T-cell (primary cell): ENCODE measurements around the gene OTUD1. TPM values are rescaled to one million over a fixed set of nuclear protein-coding genes. Genes with fewer than 3 reads are reported as not detected.

ENCODE experiments used
- ATAC-seq, 4 experiments: fragments of 200-7000 bp in 3 of 4; fragments of 150-1000 bp in 1 of 4; cut with Tn5 transposase; replicated peaks in 1 of 4; 1 replicate in 3 of 4; 2 replicates in 1 of 4; pipeline ENCODE4 v1.10.0; 2021; ENCODE audit warnings: moderate library complexity in 3 of 4, mild to moderate bottlenecking in 2 of 4, moderate number of reproducible peaks in 1 of 4
- CTCF ChIA-PET, 2 donors: fragments of 300-600 bp; sonication (Branson Sonifier 250); formaldehyde crosslinking; loops; one replicate each; lab custom pipeline; 2022; ENCODE audit warnings: antibody characterized with exemption in 2 of 2; lab: Charles Lee
- POLR2A ChIA-PET, 2 donors: fragments of 300-600 bp; sonication (Branson Sonifier 250); formaldehyde crosslinking; loops; one replicate each; lab custom pipeline; 2022; ENCODE audit warnings: antibody characterized with exemption in 2 of 2; lab: Charles Lee
- DNase-seq, 35 experiments: peaks; one replicate each; pipeline versions ENCODE4 v3.0.0 to v3.0.0-alpha.2; 2013 to 2023
- H3K27ac ChIP-seq: one replicate; pipeline ENCODE4 v1.5.1; 2013; ENCODE audit warnings: low read length
- H3K27me3 ChIP-seq, 2 experiments: replicated peaks in 1 of 2; 1 replicate in 1 of 2; 2 replicates in 1 of 2; pipeline versions ENCODE4 v1.6.1 to v1.7.0; 2013; ENCODE audit warnings: low read length in 1 of 2, mixed read lengths in 1 of 2; ENCODE audit not compliant: control insufficient read depth in 2 of 2, insufficient read depth in 2 of 2; ENCODE audit errors: extremely low read depth in 1 of 2
- H3K36me3 ChIP-seq, 2 donors: 1 replicate in 1 of 2; 2 replicates in 1 of 2; pipeline versions ENCODE4 v1.6.1 to v1.7.0; 2013; ENCODE audit warnings: low read length in 1 of 2; ENCODE audit not compliant: control insufficient read depth in 2 of 2, insufficient read depth in 1 of 2; ENCODE audit errors: extremely low read depth in 1 of 2
- H3K4me1 ChIP-seq, 2 experiments: 1 replicate in 1 of 2; 2 replicates in 1 of 2; pipeline versions ENCODE4 v1.6.1 to v1.7.0; 2013; ENCODE audit warnings: low read length in 2 of 2, mixed read lengths in 1 of 2; ENCODE audit not compliant: insufficient read depth in 2 of 2, control insufficient read depth in 1 of 2; ENCODE audit errors: extremely low read depth in 1 of 2
- H3K4me3 ChIP-seq, 2 donors: 1 replicate in 1 of 2; 2 replicates in 1 of 2; pipeline versions ENCODE4 v1.5.1 to v1.7.0; 2013; ENCODE audit warnings: mild to moderate bottlenecking in 2 of 2, low read length in 1 of 2, moderate library complexity in 1 of 2; ENCODE audit not compliant: control insufficient read depth in 1 of 2; ENCODE audit errors: extremely low read depth in 1 of 2
- H3K9me3 ChIP-seq: 2 replicates; pipeline ENCODE4 v1.7.0; 2013
- H3K27ac Mint-ChIP-seq, 2 donors: one replicate each; pipeline ENCODE4 v1.8.0; 2020 to 2021; ENCODE audit warnings: mild to moderate bottlenecking in 2 of 2, mixed read lengths in 2 of 2
- H3K27me3 Mint-ChIP-seq, 2 donors: one replicate each; pipeline ENCODE4 v1.8.0; 2021 to 2022; ENCODE audit warnings: mixed read lengths in 2 of 2
- H3K36me3 Mint-ChIP-seq: one replicate; pipeline ENCODE4 v1.8.0; 2021; ENCODE audit warnings: mixed read lengths
- H3K4me1 Mint-ChIP-seq, 3 donors: one replicate each; pipeline ENCODE4 v1.8.0; 2020 to 2022; ENCODE audit warnings: mixed read lengths in 3 of 3, mild to moderate bottlenecking in 1 of 3
- H3K4me3 Mint-ChIP-seq, 3 donors: one replicate each; pipeline ENCODE4 v1.8.0; 2020 to 2022; ENCODE audit warnings: mild to moderate bottlenecking in 3 of 3, mixed read lengths in 3 of 3, moderate library complexity in 3 of 3
- H3K9me3 Mint-ChIP-seq, 3 donors: one replicate each; pipeline ENCODE4 v1.8.0; 2020 to 2022; ENCODE audit warnings: mixed read lengths in 3 of 3
- WGBS: methylation state at CpG from one replicate; pipeline ENCODE4 v1.1.5; 2013; ENCODE audit warnings: missing lambda C conversion rate; ENCODE audit not compliant: insufficient coverage; 5-methylcytosine and 5-hydroxymethylcytosine counted together
- total RNA-seq, 35 experiments: library from RNA in 6 of 35; stranded (reverse) in 6 of 35; fragments of 120-200 nt in 1 of 35; gene quantifications; one replicate each; pipeline versions ENCODE4 v1.2.1 to v1.2.4 and lab custom pipeline; 2013 to 2026

Gene OTUD1
- total RNA-seq, 5 donors from 2014 or later (not counting 1 experiment from before 2014, with no cell fraction given): 23.0 to 55.8 (median 28.5) TPM

DNA sequence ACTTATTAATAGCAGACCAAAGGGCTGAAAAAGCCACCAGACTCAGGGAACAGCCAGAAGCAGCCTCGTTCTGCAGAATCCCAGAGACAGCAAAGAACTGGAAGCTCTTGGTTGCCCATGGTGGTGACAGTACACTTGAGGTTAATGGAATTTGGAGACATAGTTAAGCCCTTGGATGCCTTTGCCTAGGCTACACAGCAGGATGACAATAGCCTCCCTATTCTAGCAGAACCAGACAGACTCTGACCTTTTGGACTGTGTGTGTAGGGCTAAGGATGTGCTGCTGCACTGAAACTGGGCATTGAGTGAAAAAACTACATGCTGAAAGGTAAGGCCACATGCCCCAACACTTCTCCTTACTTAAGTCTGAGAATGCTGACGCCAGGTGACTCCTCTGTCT is 22.7 kb downstream of the OTUD1 start:
- ChIA-PET POLR2A (no interaction called here), CTCF (interaction anchor here in 1 of 2 donors (1.4 kb wide), 1 partner anchor 8 kb away, joined by 3 read pairs; no protein-coding TSS in a partner anchor)
- Histone ChIP-seq H3K4me1 (no peaks in the 10 kb centered on the region), H3K27ac (no peak overlapping the region), H3K9me3 (no peaks in the 10 kb centered on the region), H3K27me3 (no peaks in the 10 kb centered on the region), H3K36me3 (no peaks in the 10 kb centered on the region), H3K4me3 (no peak overlapping the region)
- Mint-ChIP-seq H3K27ac (no peak overlapping the region), H3K36me3 (no peaks in the 10 kb centered on the region), H3K4me1 (peaks cover 3 to 11% (median 10%) of the 10 kb centered on the region in 3 donors), H3K9me3 (no peaks in the 10 kb centered on the region), H3K27me3 (no peaks in the 10 kb centered on the region), H3K4me3 (no peak overlapping the region)
- ATAC-seq: no peak
- no peak for DNase-seq
- 71% methylated on average over 2 of the region's 2 CpGs for WGBS

DNA sequence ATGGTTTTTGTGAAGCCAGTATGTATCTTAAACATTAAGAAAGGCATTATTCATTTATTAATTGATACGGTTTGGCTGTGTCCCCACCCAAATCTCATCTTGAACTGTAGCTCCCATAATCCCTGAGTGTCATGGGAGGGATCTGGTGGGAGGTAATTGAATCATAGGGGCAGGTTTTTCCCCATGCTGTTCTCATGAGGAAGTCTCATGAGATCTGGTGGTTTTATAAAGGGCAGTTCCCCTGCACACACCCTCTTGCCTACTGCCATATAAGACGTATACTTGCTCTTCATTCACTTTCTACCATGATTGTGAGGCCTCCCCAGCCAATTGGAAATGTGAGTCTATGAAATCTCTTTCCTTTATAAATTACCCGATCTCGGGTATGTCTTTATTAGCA is 28.1 kb downstream of the OTUD1 start:
- no peak overlapping the region for H3K27ac Mint-ChIP-seq
- no peak for ATAC-seq
- 100% methylated on average over 1 of the region's 4 CpGs for WGBS
- peaks cover 0 to 4% of the 10 kb centered on the region in 2 experiments for H3K27me3 ChIP-seq
- no peaks in the 10 kb centered on the region for H3K4me1 ChIP-seq
- H3K27me3 Mint-ChIP-seq: peaks cover 6 to 20% of the 10 kb centered on the region in 2 donors
- no peaks in the 10 kb centered on the region for H3K36me3 Mint-ChIP-seq
- H3K4me1 Mint-ChIP-seq: no peaks in the 10 kb centered on the region
- DNase-seq: no peak
- H3K9me3 ChIP-seq: no peaks in the 10 kb centered on the region
- ChIA-PET CTCF (no interaction called here), POLR2A (no interaction called here)
- no peak overlapping the region for H3K4me3 Mint-ChIP-seq
- H3K27ac ChIP-seq: no peak overlapping the region
- no peaks in the 10 kb centered on the region for H3K36me3 ChIP-seq
- no peak overlapping the region for H3K4me3 ChIP-seq
- no peaks in the 10 kb centered on the region for H3K9me3 Mint-ChIP-seq

DNA sequence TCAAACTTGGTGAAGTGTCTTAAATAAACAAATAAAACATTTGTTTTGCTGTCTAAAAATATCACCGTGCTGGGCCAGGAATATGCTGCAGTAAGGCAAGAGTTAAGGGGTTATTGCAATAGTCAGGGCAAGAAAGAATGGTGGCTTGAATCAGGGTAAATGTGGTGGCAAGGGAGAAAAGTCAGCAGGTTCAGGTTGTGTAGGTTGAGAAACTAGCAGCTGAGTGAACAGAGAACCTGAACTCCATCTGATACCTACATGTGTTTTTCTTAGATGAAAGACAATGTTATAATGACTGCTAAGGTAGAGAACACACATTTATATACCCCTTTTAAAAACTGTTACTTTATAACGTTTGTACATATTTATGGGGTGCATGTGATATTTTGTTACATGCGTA is 28.7 kb downstream of the OTUD1 start:
- Mint-ChIP-seq H3K36me3 (no peaks in the 10 kb centered on the region), H3K9me3 (no peaks in the 10 kb centered on the region), H3K4me1 (no peaks in the 10 kb centered on the region), H3K4me3 (no peak overlapping the region), H3K27ac (no peak overlapping the region), H3K27me3 (peaks cover 6 to 20% of the 10 kb centered on the region in 2 donors)
- no peaks in the 10 kb centered on the region for H3K9me3 ChIP-seq
- no peaks in the 10 kb centered on the region for H3K36me3 ChIP-seq
- peaks cover 0 to 4% of the 10 kb centered on the region in 2 experiments for H3K27me3 ChIP-seq
- no peaks in the 10 kb centered on the region for H3K4me1 ChIP-seq
- CTCF ChIA-PET: no interaction called here
- WGBS: 100% methylated on average over 1 of the region's 3 CpGs
- ATAC-seq (no peak), DNase-seq (no peak)
- POLR2A ChIA-PET: no interaction called here
- no peak overlapping the region for H3K27ac ChIP-seq
- H3K4me3 ChIP-seq: no peak overlapping the region

DNA sequence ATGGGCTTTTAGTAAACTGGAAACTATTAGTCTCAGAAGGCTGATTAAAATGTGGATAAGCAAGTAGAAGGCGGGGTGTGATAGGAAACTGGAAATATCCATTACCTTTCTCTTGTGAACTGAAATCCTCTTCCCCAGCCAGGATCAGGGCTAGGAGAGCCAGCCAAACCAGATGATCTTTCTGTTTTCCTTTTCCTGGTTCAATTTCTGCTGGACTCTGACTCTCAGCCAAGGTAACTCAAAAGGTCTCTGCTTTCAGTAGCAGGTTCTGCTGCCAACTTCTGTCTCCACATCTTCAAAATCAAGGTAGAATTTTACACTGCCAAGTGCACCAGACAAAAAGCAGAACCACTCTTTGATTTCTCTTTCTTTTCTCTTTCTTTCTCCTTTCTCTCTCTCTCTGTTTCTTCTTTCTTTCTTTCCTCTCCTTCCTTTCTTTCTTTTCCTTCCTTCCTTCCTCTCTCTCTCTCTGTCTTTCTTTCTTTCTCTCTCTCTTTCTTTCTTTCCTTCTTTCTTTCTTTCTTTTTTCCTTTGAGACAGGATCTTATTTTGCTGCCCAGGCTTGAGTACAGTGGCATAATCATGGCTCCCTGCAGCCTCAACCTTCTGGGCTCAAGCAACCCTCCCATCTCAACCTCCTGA is 30.8 kb downstream of the OTUD1 start:
- Mint-ChIP-seq H3K4me1 (peaks cover 0 to 1% (median 0%) of the 10 kb centered on the region in 3 donors), H3K27ac (no peak overlapping the region), H3K9me3 (no peaks in the 10 kb centered on the region), H3K4me3 (no peak overlapping the region), H3K36me3 (no peaks in the 10 kb centered on the region), H3K27me3 (peaks cover 6 to 20% of the 10 kb centered on the region in 2 donors)
- WGBS: no CpG with 5 or more reads among the region's 1 CpG
- H3K4me1 ChIP-seq: no peaks in the 10 kb centered on the region
- peaks cover 0 to 6% of the 10 kb centered on the region in 2 experiments for H3K27me3 ChIP-seq
- no peak overlapping the region for H3K4me3 ChIP-seq
- H3K27ac ChIP-seq: no peak overlapping the region
- ChIA-PET POLR2A (no interaction called here), CTCF (interaction anchor here (0.5 to 0.7 kb wide), 2 partner anchors 49 to 68 kb away, joined by 3 to 4 read pairs; no protein-coding TSS in a partner anchor)
- DNase-seq: no peak
- H3K9me3 ChIP-seq: no peaks in the 10 kb centered on the region
- no peaks in the 10 kb centered on the region for H3K36me3 ChIP-seq
- no peak for ATAC-seq

DNA sequence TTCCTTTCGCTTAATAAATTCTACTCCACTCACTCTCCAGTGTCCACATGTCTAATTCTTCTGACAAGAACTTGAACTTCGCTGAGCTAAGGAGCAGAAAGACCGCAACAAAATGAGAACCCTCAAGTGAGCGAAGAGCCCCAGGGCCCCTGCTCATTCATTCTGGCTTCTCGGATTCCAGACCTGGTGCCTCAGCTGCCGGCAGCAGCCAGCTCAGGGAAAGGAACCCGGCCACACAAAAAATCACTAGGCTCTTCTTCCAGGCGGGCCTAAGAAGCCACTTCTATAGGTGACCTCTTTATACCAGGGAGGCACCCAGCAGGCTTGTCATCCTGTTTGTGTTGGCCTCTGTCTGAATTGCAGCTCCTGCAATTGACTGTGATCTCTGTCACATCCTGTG is 33.3 kb downstream of the OTUD1 start:
- Histone ChIP-seq H3K27ac (no peak overlapping the region), H3K4me3 (no peak overlapping the region), H3K4me1 (no peaks in the 10 kb centered on the region), H3K27me3 (peaks cover 0 to 8% of the 10 kb centered on the region in 2 experiments), H3K36me3 (no peaks in the 10 kb centered on the region), H3K9me3 (no peaks in the 10 kb centered on the region)
- peak in 1 of 4 experiments; percentile 31 for ATAC-seq
- 92% methylated on average over 7 of the region's 8 CpGs for WGBS
- H3K27ac Mint-ChIP-seq: no peak overlapping the region
- no peaks in the 10 kb centered on the region for H3K9me3 Mint-ChIP-seq
- DNase-seq: no peak
- H3K36me3 Mint-ChIP-seq: no peaks in the 10 kb centered on the region
- H3K27me3 Mint-ChIP-seq: peaks cover 6 to 19% of the 10 kb centered on the region in 2 donors
- ChIA-PET CTCF (interaction anchor here in 1 of 2 donors (0.6 kb wide), 1 partner anchor 105 kb away, joined by 8 read pairs; no protein-coding TSS in a partner anchor), POLR2A (no interaction called here)
- peaks cover 0 to 1% (median 0%) of the 10 kb centered on the region in 3 donors for H3K4me1 Mint-ChIP-seq
- no peak overlapping the region for H3K4me3 Mint-ChIP-seq

DNA sequence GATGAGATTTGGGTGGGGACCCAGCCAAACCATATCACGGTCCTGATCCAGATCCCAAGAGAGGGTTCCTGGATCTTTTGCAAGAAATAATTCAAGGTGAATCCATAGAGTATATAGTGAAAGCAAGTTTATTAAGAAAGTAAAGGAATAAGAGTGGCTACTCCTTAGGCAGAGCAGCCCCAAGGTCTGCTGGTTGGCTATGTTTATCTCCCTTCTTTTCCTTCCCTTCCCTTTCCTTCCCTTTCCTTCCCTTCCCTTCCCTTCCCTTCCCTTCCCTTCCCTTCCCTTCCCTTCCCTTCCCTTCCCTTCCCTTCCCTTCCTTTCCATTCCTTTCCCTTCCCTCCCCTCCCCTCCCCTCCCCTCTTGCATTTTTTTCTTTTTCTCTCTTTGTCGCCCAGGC is 35.2 kb downstream of the OTUD1 start:
- Histone ChIP-seq H3K4me3 (no peak overlapping the region), H3K9me3 (no peaks in the 10 kb centered on the region), H3K36me3 (no peaks in the 10 kb centered on the region), H3K27ac (no peak overlapping the region), H3K27me3 (peaks cover 0 to 8% of the 10 kb centered on the region in 2 experiments), H3K4me1 (no peaks in the 10 kb centered on the region)
- CTCF ChIA-PET: no interaction called here
- DNase-seq (no peak), ATAC-seq (no peak)
- H3K27me3 Mint-ChIP-seq: peaks cover 4 to 11% of the 10 kb centered on the region in 2 donors
- no peaks in the 10 kb centered on the region for H3K9me3 Mint-ChIP-seq
- H3K27ac Mint-ChIP-seq: no peak overlapping the region
- peaks cover 0 to 1% (median 0%) of the 10 kb centered on the region in 3 donors for H3K4me1 Mint-ChIP-seq
- H3K36me3 Mint-ChIP-seq: no peaks in the 10 kb centered on the region
- no peak overlapping the region for H3K4me3 Mint-ChIP-seq
- POLR2A ChIA-PET: no interaction called here
- WGBS: no CpG with 5 or more reads among the region's 2 CpGs
